Loucy (cell line): ENCODE data around the gene AGBL4.

Experiments
- H2AFZ ChIP-seq: fragments of 200-600 bp; sonication (generic); 2 replicates; pipeline ENCODE4 v1.6.0; 2016; ENCODE audit warnings: antibody characterized with exemption, mild to moderate bottlenecking, low read length, moderate library complexity
- H3F3A ChIP-seq: fragments of 200-600 bp; 2 replicates; pipeline ENCODE4 v1.6.0; 2016; ENCODE audit warnings: antibody characterized with exemption, low read depth, mild to moderate bottlenecking
- H3K27me3 ChIP-seq: fragments of 200-600 bp; sonication (generic); 2 replicates; pipeline ENCODE4 v1.6.1; 2014; ENCODE audit warnings: low read length, mild to moderate bottlenecking; ENCODE audit not compliant: insufficient read depth, poor library complexity, severe bottlenecking
- H3K36me3 ChIP-seq: fragments of 200-600 bp; sonication (generic); 2 replicates; pipeline ENCODE4 v1.6.1; 2016; ENCODE audit warnings: low read length; ENCODE audit not compliant: insufficient read depth
- H3K4me1 ChIP-seq: fragments of 200-600 bp; sonication (generic); 2 replicates; pipeline ENCODE4 v1.5.1; 2014; ENCODE audit warnings: low read length, mild to moderate bottlenecking; ENCODE audit not compliant: insufficient read depth, poor library complexity, severe bottlenecking
- H3K4me2 ChIP-seq: fragments of 200-600 bp; sonication (generic); 2 replicates; pipeline ENCODE4 v1.6.0; 2014; ENCODE audit warnings: antibody characterized with exemption, low read length, low read depth, mild to moderate bottlenecking; ENCODE audit not compliant: poor library complexity, severe bottlenecking
- H3K4me3 ChIP-seq: fragments of 200-600 bp; sonication (generic); 2 replicates; pipeline ENCODE4 v1.5.1; 2014; ENCODE audit warnings: low read length, mild to moderate bottlenecking, mixed read lengths; ENCODE audit not compliant: poor library complexity, severe bottlenecking
- H3K79me2 ChIP-seq: fragments of 200-600 bp; sonication (generic); 2 replicates; pipeline ENCODE4 v1.6.1; 2014; ENCODE audit warnings: low read length; ENCODE audit not compliant: insufficient read depth
- H3K9ac ChIP-seq: fragments of 200-600 bp; sonication (generic); 2 replicates; pipeline ENCODE4 v1.6.0; 2014; ENCODE audit warnings: mild to moderate bottlenecking, low read depth, low read length, moderate library complexity; ENCODE audit not compliant: poor library complexity, severe bottlenecking
- H3K9me2 ChIP-seq: fragments of 200-600 bp; sonication (generic); replicated peaks from 2 replicates; pipeline ENCODE4 v1.6.1; 2016; ENCODE audit warnings: low read depth, low read length, mixed read lengths
- H3K9me3 ChIP-seq: fragments of 200-600 bp; sonication (generic); 2 replicates; pipeline ENCODE4 v1.6.1; 2014; ENCODE audit warnings: mild to moderate bottlenecking, antibody characterized with exemption, low read length, low read depth; ENCODE audit not compliant: insufficient read depth
- H4K20me1 ChIP-seq: fragments of 200-600 bp; sonication (generic); 2 replicates; pipeline ENCODE4 v1.6.0; 2014; ENCODE audit warnings: antibody characterized with exemption, low read length, mild to moderate bottlenecking; ENCODE audit not compliant: insufficient read depth, poor library complexity, severe bottlenecking
- CTCF ChIP-seq: fragments of 200-600 bp; sonication (generic); conservative IDR thresholded peaks from 2 replicates; pipeline ENCODE4 v1.5.1; 2014; ENCODE audit warnings: mild to moderate bottlenecking, antibody characterized with exemption, low read length
- EZH2phosphoT487 ChIP-seq: fragments of 200-600 bp; IDR thresholded peaks from 2 replicates; pipeline ENCODE4 v1.6.1; 2018; ENCODE audit warnings: antibody characterized with exemption, mild to moderate bottlenecking, moderate library complexity, borderline replicate concordance

AGBL4 gene

GRCh38 chr1:48640836-48641492 is 1382.8 kb downstream of the AGBL4 start:
- Histone ChIP-seq H3K9me3 (no peaks in the 10 kb centered on the region), H3K4me2 (no peak overlapping the region), H4K20me1 (no peaks in the 10 kb centered on the region), H3K27me3 (no peaks in the 10 kb centered on the region), H3K36me3 (no peaks in the 10 kb centered on the region), H2AFZ (no peak overlapping the region), H3K9ac (no peak overlapping the region), H3F3A (no peaks in the 10 kb centered on the region), H3K9me2 (no peaks in the 10 kb centered on the region), H3K79me2 (no peaks in the 10 kb centered on the region), H3K4me1 (no peaks in the 10 kb centered on the region), H3K4me3 (no peak overlapping the region)
- TF ChIP-seq EZH2phosphoT487 (no peak), CTCF (no peak)

GRCh38 chr1:48629867-48630266 is 1393.9 kb downstream of the AGBL4 start:
- H3K4me3 ChIP-seq: no peak overlapping the region
- H3K9ac ChIP-seq: no peak overlapping the region
- H3K36me3 ChIP-seq: no peaks in the 10 kb centered on the region
- H3F3A ChIP-seq: no peaks in the 10 kb centered on the region
- no peaks in the 10 kb centered on the region for H3K27me3 ChIP-seq
- H3K79me2 ChIP-seq: no peaks in the 10 kb centered on the region
- H3K9me3 ChIP-seq: no peaks in the 10 kb centered on the region
- no peak overlapping the region for H3K4me2 ChIP-seq
- H3K4me1 ChIP-seq: no peaks in the 10 kb centered on the region
- no peaks in the 10 kb centered on the region for H3K9me2 ChIP-seq
- TF ChIP-seq EZH2phosphoT487: no peak
- no peak for TF ChIP-seq CTCF
- H4K20me1 ChIP-seq: no peaks in the 10 kb centered on the region
- no peak overlapping the region for H2AFZ ChIP-seq

- Histone ChIP-seq H3K36me3 (no peaks in the 10 kb centered on the region), H4K20me1 (no peaks in the 10 kb centered on the region), H3K27me3 (no peaks in the 10 kb centered on the region), H3K4me1 (no peaks in the 10 kb centered on the region), H3K4me3 (no peak overlapping the region), H3K9me2 (no peaks in the 10 kb centered on the region), H3K9me3 (no peaks in the 10 kb centered on the region), H2AFZ (no peak overlapping the region), H3F3A (no peaks in the 10 kb centered on the region), H3K79me2 (no peaks in the 10 kb centered on the region), H3K9ac (no peak overlapping the region), H3K4me2 (no peak overlapping the region)
- TF ChIP-seq CTCF (no peak), EZH2phosphoT487 (no peak)
These were observed 1396.3 kb downstream of the AGBL4 start for GRCh38 chr1:48627486-48627885.
